ENCODE measurements around the gene SMC2.

- TF ChIP-seq CTCF (IDR thresholded peaks at IDR 0.05) (no peak), POLR2A (IDR thresholded peaks at IDR 0.05) (no peak)
These were observed 26.9 kb downstream of the SMC2 start for GRCh38 chr9:104121022-104121421.
